Measurements from ENCODE around the gene NKD1.

DNA sequence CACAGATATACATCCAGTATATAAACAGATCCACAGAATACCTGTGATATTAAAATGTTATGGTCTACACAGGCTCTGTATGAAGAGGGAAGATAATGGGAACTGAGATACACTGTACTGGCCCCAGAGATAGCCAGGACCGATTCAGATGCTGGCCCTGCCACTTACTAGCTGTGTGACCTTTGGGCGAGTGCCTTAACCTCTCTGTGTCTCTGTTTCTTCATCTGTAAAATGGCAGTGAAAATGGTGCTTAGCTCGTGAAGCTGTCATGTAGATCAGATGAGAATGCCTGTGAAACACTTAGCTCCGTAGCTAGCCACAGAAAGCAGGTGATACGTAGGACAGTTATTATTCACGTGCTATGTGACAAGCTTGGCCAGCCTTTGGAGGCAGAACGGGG lies 22.2 kb downstream of the NKD1 start:
- TF ChIP-seq CTCF (conservative IDR thresholded peaks at IDR 0.05), result no peak
- TF ChIP-seq EZH2 (IDR thresholded peaks at IDR 0.05; ENCODE audit: low read depth), result no peak
